NCI-H82 (cell line): Measurements from ENCODE around the gene RAB3B.
"Not testable (repeated sequence)": the region's sequence is repeated elsewhere in the genome, so short reads cannot be mapped to it uniquely, and the experiment has no call there.

ENCODE experiments used
- DNase-seq: peaks from one replicate; lab custom pipeline; 2025; lab: John Stamatoyannopoulos, UW

Gene RAB3B

DNA sequence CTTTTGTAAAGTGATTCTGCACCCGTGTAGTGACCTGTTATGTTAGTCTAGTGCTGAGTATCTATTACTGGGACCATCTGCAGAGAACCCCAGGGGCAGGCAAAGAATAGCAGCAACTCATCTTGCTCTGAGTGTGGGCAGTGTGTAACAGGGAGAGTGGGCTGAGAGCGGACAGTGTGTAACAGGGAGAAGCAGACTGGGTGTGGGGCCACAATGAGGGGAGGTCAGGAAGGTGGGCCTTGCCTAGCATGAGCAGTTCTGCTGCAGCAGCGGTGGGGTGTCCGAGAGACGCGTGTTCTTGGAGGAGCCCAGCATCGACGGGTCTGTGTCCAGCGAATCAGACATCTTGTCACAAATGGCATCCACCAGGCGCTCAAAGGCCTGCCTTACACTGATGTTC lies 70.8 kb downstream of the RAB3B start:
- no peak for DNase-seq

DNA sequence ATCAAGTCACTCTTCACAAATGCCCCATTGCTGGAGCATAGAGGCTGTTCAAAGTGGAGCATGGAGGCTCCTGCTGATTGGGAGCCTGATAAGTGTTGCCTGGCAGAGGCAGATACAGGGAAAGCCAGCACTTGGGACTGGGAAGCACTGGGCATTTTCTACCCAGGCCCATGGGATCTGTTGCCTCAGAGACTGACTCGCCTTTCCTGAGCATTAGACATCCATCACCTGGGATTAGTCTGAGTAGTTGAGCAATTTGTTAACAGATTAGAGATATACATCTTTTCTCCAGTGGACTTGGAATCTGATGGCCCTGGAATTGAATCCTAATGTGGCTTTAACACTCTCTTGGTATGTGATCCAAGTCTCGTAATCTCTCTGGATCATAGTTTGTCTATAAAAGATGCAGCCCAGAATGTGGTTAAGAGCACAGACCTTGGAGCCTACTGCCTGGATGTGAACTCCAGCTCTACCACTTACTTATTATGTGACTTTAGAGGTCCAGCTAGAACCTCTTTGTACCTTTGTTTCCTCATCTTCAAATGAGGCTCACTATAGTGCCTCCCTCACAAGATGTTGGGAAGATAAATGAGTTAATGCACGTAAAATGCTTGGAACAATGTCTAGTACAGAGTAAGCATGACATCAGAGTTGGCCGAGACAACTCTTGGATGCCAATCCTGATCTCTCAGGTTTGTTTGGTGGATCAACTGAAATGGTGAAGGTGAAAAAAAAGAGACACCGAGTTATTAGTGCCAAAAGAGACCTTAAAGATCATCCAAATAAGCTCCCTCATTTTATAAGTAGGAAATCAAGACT lies 73.7 kb downstream of the RAB3B start:
- DNase-seq, result peak; percentile 82

DNA sequence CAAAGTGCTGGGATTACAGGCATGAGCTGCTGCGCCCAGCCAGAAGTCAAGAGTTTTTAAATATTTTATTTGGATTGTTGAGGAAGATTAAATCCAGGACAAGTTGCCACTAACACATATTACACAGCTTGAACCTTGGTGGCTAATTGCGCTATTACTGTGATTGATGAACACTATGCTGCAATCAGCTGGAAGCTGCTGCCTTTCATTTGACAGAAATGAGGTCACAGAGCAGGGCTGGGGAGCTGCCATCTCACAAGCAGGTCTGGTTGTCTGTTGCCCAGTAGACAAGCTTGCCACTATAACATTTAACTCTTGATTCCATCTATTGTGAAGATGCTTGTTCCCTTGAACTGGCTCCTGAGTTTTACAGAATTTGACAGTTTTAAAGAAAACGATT lies 74.5 kb downstream of the RAB3B start:
- DNase-seq, result peak; percentile 17

GRCh38 chr1:51912881-51913280 lies 77.6 kb downstream of the RAB3B start:
- no peak for DNase-seq

DNA sequence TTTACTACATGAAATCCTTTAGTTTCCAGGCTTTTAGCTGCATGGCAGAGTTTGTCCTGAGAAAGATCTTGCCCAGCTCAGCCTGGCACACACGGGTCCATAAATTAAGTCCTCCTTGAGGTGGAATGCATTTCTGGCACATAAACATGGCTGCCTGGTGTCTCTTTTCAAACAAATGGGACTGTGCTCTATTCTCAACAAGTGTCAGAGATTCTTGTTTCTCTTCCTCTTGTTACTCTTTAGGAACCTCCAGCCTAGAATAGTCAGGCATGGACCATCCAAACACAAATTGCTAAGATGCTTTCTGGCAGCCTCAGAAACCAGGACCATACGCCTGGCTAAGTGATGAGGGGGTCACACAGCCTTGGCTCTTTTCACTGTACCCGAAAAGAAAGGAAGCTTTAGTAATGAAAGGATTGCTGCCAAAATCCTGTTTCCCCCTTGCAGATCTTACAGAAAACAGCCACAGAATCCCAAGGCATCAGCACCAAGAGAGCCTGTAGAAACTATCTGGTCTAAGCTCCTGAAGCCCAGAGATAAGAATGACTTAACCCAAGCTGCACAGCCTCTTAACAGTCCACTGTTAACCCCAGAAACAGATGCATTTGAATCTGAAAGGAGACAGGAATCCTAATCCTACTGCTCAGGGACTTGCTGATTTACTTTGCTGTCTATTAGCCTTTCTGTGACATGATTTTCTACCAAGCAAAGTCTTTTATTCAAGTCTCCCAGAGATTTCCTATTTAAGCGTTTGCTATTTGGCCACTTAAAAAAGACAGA lies 80.1 kb downstream of the RAB3B start:
- DNase-seq, result peak; percentile 17

DNA sequence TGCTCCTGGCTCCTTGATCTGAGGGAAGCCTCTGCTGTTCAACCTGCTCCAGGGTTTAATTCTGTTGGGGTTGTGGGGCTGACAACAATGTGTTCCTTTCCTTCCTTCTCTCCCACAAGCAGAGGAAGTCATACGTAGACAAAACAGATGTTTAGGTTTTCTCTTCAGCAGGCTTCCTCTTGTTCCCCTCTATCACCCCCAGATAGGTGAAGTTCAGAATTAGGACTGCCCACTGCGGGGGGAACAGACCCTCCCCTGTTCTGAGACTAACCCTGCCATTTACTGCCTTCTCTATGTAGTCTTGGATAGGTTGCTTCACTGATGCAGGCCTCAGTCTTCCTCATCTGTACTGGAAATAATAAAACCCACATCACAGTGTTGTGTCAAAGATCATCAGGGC lies 82.0 kb downstream of the RAB3B start:
- no peak for DNase-seq

DNA sequence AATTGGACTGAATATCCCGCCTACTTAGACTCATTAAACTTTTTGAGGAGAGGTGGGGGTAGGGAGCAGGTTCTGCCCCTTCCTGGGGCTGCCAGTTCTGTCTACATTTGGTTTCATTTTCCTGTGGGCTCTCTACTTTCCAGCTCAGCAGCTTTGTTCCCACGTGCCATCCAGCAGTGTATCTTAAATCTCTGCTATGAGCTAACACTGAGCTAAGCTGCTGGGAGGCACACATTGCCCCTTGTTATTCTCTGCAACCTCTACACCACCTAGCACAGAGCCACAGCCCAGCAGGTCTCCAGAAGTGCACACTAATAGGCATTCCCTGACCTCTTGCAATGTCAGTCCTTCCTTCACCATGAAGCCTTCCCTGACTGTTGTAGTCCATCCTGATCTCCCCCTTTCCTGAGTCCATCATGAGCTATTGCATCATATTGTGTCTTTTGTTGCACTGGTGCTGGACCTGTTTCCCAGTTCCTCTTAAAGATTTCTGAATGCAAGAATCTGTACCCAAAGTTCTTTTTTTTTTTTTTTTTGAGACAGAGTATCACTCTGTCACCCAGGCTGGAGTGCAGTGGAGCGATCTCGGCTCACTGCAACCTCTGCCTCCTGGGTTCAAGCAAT lies 83.3 kb downstream of the RAB3B start:
- DNase-seq, result peak; percentile 38

DNA sequence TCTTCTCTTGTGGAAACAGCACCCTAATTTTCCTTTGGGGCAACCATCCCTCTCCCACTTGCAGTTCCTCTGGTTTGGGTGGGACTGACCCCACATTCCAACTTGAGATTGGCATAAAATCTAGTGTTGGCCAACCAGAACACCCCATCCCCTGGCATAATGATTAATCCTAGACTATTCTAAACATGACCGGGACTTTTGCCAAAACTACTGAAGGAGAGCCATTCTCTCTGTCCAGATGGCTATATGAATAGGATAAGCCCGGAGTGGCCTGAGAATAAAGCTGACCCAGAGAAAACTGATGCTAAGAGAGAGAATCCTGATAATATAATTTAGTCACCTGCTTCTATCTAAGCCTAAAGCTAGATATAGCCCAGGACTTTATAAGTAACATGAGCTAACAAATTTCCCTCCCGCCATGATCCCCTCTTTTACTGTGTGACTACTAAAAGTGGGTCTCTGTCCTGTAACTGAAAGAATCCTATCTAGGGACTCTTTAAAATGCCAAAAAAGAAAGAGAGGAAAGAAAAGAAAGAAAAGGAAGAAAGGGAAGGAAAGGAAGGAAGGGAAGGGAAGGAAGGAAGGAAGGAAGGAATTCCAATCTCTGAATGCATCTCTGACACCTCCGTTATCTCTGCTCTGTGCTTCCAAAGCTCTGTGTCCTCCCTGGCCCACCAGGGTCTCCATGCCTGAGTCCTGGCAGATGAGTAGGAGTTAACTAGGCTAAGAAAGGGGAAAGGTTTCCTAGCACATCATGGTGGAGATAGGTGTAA lies 84.0 kb downstream of the RAB3B start:
- no peak for DNase-seq

- DNase-seq, result no peak
Measured at GRCh38 chr1:51902456-51902855, 88.0 kb downstream of the RAB3B start.

GRCh38 chr1:51901151-51901550 lies 89.3 kb downstream of the RAB3B start:
- no peak for DNase-seq

GRCh38 chr1:51899022-51899421 lies 91.5 kb downstream of the RAB3B start:
- DNase-seq, result no peak

DNA sequence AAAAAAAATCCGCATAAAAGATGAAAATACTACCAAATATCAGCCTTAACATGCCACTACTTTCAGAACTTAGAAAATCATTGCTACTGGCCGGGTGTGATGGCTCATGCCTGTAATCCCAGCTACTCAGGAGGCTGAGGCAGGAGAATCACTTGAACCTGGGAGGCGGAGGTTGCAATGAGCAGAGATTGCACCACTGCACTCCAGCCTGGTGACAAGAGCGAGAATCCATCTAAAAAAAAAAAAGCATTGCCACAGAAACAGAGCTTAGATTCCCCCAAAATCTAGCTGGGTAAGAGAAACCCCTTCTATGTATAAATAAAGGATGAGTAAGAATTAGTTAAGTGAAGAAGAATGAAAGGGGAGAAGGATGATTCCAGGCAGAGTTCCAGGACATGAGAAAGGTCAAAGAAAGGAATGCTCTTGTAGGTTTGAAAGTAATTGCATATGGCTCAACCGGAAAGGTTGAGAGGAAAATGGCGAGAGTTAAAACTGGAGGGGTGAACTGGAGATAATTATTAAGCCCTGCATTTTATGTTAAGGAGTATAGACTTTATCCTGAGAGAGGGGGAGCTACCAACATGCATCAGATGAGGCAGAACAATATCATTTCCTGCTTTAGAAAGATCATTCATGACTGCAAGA lies 92.3 kb downstream of the RAB3B start:
- DNase-seq, result no peak

GRCh38 chr1:51897699-51898031 lies 92.8 kb downstream of the RAB3B start:
- no peak for DNase-seq

DNA sequence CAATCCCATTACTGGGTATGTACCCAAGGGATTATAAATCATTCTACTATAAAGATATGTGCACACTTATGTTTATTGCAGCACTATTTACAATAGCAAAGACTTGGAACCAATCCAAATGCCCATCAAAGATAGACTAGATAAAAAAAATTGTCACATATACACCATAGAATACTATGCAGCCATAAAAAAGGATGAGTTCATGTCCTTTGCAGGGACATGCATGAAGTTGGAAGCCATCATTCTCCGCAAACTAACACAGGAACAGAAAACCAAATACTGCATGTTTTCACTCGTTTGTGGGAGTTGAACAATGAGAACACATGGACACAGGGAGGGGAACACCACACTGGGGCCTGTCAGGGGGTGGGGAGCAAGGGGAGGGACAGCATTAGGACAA lies 95.8 kb downstream of the RAB3B start:
- DNase-seq, result not testable (repeated sequence)

GRCh38 chr1:51878616-51879336 lies 111.7 kb downstream of the RAB3B start, which contains the start of gene NRDC:
NRDC (minus strand) TSS chr1:51878727; CDS start chr1:51878615, 112 bp downstream.
- DNase-seq, result peak; percentile 100

GRCh38 chr1:51878308-51878615 lies 112.2 kb downstream of the RAB3B start:
- DNase-seq, result no peak

DNA sequence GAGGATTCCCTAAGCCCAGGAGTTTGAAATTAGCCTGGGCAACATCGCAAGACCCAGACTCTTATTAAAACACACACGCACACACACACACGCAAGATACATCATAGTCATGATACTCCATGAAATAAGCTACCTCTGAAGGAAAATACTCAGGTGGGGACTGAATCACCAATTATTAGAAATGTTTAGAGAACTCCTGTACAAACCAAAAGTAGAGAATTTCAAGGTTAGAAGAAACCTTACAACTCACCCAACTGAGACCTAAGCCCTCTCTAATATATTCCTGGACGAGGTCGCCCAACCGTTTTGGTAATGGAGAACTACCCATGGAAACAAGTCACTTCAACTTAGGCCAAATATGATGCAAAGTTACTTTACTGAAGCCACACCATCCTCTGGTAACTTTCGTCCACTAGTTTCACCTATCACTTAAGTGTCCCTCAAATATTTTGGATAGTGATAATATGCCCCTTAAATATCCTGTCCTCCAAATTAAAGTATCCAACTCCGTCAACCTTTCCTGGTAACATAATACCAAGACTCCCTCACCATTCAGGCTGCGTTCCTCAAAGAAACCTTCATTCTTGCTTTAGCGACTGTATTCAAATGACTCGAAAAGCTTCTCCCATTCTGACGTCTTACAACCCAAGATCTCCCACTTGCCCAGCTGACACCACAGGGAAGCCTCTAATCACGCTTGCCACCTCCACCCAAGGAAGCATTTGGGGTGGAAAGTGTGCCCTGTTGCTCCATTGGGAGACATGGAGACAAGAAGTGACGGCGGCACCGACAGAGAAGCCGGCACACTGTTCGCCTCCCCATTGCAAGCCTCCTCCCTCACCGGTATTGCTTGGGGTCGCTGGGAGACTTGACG lies 112.8 kb downstream of the RAB3B start:
- peak; percentile 66 for DNase-seq

GRCh38 chr1:51875836-51876235 lies 114.7 kb downstream of the RAB3B start:
- DNase-seq, result no peak

DNA sequence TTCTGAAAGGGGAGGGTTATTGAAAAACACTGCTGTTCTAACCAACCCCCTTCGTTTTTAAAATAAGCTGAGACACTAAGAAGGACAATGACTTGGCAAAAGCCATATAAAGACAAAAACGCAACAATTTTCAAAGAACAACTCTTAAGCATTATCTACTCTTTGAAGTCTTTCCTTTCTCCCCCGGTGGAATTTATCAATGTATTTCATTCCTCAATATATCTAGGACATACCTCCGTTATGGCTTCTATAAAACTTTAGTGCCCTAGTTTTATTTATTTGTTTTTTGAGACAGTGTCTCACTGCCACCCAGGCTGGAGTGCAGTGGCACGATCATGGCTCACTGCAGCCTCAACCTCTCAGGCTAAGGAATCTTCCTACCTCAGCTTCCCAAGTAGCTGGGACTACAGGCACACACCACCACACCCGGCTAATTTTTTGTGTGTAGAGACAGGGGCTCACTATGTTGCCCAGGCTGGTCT lies 115.2 kb downstream of the RAB3B start:
- DNase-seq, result no peak

DNA sequence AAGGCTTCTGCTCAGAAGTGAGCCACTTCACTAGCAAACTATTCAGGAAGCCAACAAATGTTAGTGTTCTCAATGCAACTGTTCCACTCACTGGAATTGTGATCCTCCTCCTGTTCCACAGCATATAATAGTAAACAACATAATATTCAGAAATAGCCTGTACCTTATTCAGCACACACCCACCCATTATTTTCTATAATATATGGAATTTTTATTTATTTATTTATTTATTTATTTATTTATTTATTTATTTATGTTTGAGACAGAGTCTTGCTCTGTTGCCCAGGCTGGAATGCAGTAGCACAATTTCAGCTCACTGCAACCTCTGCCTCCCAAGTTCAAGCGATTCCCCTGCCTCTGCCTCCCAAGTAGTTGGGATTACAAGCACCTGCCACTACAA lies 117.2 kb downstream of the RAB3B start:
- not testable (repeated sequence) for DNase-seq
